Measurements from ENCODE around the gene FBXW8. TPM values are rescaled to one million over a fixed set of nuclear protein-coding genes. Genes with fewer than 3 reads are reported as not detected.

The FBXW8 gene
- total RNA-seq, 1 experiment from 2014 or later = 15.3 TPM

DNA sequence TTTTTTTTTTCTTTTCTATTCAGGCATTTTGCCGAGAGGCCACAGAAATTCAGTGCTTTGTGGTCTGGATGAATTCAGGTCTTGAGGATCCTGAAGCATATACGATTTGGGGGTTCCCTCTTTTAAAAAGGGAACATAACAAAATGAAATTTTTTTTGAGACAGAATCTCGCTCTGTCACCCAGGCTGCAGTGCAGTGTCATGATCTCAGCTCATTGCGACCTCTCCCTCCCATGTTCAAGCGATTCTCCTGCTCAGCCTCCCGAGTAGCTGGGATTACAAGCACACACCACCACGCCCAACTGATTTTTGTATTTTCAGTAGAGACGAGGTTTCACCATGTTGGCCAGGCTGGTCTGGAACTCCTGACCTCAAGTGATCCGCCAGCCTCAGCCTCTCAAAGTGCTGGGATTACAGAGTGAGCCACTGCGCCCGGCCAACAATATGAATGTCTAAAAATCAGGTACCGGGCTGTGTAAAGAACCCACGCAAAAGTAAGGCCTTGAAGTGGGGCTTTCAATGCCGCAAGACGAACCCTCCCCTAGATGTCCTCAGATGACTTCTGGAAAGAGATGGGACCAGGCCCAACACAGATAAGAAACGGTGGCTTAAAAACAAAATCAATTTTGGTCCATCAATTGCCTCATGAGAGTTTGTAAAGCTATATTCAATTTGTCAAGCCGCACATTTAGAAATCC is 158.5 kb downstream of the FBXW8 start:
- Histone ChIP-seq H3K14ac (ENCODE audit: insufficient read depth, low read length) (no peak overlapping the region), H3K9me3 (ENCODE audit: control insufficient read depth, low read depth, low read length) (no peaks in the 10 kb centered on the region), H2AFZ (ENCODE audit: low read length) (no peak overlapping the region), H2BK120ac (ENCODE audit: low read depth, low read length, poor library complexity, severe bottlenecking) (no peak overlapping the region), H3T11ph (ENCODE audit: low read length) (no peak overlapping the region), H4K20me1 (ENCODE audit: control insufficient read depth, insufficient read depth, insufficient read length) (no peaks in the 10 kb centered on the region), H2BK20ac (ENCODE audit: low read depth, low read length, poor library complexity, severe bottlenecking) (no peak overlapping the region), H3K23me2 (ENCODE audit: insufficient read length, low read depth, low read length, poor library complexity, severe bottlenecking) (no peaks in the 10 kb centered on the region), H3K79me1 (ENCODE audit: insufficient read depth, low read depth, low read length, poor library complexity, severe bottlenecking) (no peaks in the 10 kb centered on the region), H2BK12ac (ENCODE audit: insufficient read length, low read depth, low read length) (no peak overlapping the region), H2BK5ac (ENCODE audit: insufficient read length, low read length) (no peak overlapping the region), H2BK15ac (ENCODE audit: low read depth, low read length) (no peak overlapping the region), H3K18ac (ENCODE audit: insufficient read length, low read depth, low read length) (no peak overlapping the region), H3K4me2 (ENCODE audit: insufficient read depth, insufficient read length, low read length) (no peak overlapping the region), H3K56ac (ENCODE audit: insufficient read length, low read depth, low read length) (no peak overlapping the region), H3K23ac (ENCODE audit: insufficient read length, low read depth, low read length) (no peak overlapping the region), H3K79me2 (ENCODE audit: insufficient read depth, low read length) (no peaks in the 10 kb centered on the region), H3K27ac (ENCODE audit: insufficient read length, low read depth, low read length) (no peak overlapping the region), H3K4me1 (ENCODE audit: insufficient read depth, low read length) (no peaks in the 10 kb centered on the region), H4K5ac (ENCODE audit: insufficient read length, low read depth, low read length) (no peak overlapping the region), H4K8ac (replicated peaks; ENCODE audit: insufficient read length, low read depth, low read length) (no peak overlapping the region), H4K91ac (ENCODE audit: insufficient read length, low read depth, low read length) (no peak overlapping the region), H3K27me3 (ENCODE audit: insufficient read depth, low read length) (no peaks in the 10 kb centered on the region), H2AK5ac (ENCODE audit: insufficient read length, low read length) (no peak overlapping the region), H3K9ac (ENCODE audit: extremely low read depth, insufficient read length, low read length) (no peak overlapping the region), H3K4ac (ENCODE audit: low read depth, low read length) (no peak overlapping the region)
- TF ChIP-seq, protein P1, sequence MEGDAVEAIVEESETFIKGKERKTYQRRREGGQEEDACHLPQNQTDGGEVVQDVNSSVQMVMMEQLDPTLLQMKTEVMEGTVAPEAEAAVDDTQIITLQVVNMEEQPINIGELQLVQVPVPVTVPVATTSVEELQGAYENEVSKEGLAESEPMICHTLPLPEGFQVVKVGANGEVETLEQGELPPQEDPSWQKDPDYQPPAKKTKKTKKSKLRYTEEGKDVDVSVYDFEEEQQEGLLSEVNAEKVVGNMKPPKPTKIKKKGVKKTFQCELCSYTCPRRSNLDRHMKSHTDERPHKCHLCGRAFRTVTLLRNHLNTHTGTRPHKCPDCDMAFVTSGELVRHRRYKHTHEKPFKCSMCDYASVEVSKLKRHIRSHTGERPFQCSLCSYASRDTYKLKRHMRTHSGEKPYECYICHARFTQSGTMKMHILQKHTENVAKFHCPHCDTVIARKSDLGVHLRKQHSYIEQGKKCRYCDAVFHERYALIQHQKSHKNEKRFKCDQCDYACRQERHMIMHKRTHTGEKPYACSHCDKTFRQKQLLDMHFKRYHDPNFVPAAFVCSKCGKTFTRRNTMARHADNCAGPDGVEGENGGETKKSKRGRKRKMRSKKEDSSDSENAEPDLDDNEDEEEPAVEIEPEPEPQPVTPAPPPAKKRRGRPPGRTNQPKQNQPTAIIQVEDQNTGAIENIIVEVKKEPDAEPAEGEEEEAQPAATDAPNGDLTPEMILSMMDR (conservative IDR thresholded peaks at IDR 0.05) = no peak
- DNase-seq = no peak
- Mint-ChIP-seq H3K27me3 (ENCODE audit: low read depth) (peaks cover 1% of the 10 kb centered on the region; the same call in 1 of the 2 replicates), H3K4me3 (no peak overlapping the region), H3K9me3 (no peaks in the 10 kb centered on the region), H3K4me1 (peaks cover 26 to 38% of the 10 kb centered on the region in 2 experiments), H3K36me3 (ENCODE audit: insufficient read depth in 1 of 3, low read depth in 3 of 3) (no peaks in the 10 kb centered on the region; a peak in 1 of 7 replicates), H3K27ac (peak overlapping the region in 1 of 3 experiments; percentile 55; a peak in 1 of 7 replicates)
- WGBS (ENCODE audit: extremely low coverage, insufficient read length, low lambda C conversion rate) = no CpG with 5 or more reads among the region's 17 CpGs
